Coronary artery (tissue), 2 donors: ENCODE measurements around the gene FOXN3.
"Not testable (repeated sequence)": the region's sequence is repeated elsewhere in the genome, so short reads cannot be mapped to it uniquely, and the experiment has no call there.

Experiments
- DNase-seq: peaks from one replicate; pipeline ENCODE4 v3.0.0-alpha.2; 2017; ENCODE audit warnings: low spot score
- H3K27ac ChIP-seq, 2 donors: fragments of 200-600 bp; sonication (generic); one replicate each; pipeline ENCODE4 v1.5.1; 2016 to 2019
- H3K4me3 ChIP-seq: fragments of 200-600 bp; sonication (generic); 2 replicates; pipeline ENCODE4 v1.5.1; 2016; ENCODE audit warnings: mild to moderate bottlenecking, moderate library complexity
- TF ChIP-seq, protein P1 (sequence below): fragments of 200-600 bp; sonication (generic); IDR thresholded peaks from one replicate; pipeline ENCODE4 v1.5.1; 2019; ENCODE audit warnings: antibody characterized with exemption

The FOXN3 gene

GRCh38 chr14:89201645-89202044 lies 215.4 kb downstream of the FOXN3 start:
- TF ChIP-seq, protein P1, sequence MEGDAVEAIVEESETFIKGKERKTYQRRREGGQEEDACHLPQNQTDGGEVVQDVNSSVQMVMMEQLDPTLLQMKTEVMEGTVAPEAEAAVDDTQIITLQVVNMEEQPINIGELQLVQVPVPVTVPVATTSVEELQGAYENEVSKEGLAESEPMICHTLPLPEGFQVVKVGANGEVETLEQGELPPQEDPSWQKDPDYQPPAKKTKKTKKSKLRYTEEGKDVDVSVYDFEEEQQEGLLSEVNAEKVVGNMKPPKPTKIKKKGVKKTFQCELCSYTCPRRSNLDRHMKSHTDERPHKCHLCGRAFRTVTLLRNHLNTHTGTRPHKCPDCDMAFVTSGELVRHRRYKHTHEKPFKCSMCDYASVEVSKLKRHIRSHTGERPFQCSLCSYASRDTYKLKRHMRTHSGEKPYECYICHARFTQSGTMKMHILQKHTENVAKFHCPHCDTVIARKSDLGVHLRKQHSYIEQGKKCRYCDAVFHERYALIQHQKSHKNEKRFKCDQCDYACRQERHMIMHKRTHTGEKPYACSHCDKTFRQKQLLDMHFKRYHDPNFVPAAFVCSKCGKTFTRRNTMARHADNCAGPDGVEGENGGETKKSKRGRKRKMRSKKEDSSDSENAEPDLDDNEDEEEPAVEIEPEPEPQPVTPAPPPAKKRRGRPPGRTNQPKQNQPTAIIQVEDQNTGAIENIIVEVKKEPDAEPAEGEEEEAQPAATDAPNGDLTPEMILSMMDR = no peak
- Histone ChIP-seq H3K27ac (no peak overlapping the region), H3K4me3 (no peak overlapping the region)
- no peak for DNase-seq

DNA sequence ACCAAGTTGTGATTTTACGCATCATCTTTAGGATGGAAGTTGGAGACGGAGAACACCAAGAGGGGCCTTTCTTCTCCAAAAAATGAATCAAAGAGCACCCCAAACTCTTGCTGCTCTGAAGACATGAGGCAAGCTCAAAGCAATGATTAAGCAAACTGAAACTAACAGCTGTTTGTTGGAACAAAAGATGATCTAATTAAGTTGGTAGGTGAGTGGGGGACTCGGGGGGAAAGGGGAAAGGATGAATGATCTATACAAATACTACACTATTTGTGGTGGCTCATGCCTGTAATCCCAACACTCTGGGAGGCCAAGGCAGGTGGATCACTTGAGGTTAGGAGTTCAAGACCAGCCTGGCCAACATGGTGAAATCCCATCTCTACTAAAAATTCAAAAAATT lies 217.7 kb downstream of the FOXN3 start:
- H3K4me3 ChIP-seq, DNase-seq, H3K27ac ChIP-seq: not testable (repeated sequence)

DNA sequence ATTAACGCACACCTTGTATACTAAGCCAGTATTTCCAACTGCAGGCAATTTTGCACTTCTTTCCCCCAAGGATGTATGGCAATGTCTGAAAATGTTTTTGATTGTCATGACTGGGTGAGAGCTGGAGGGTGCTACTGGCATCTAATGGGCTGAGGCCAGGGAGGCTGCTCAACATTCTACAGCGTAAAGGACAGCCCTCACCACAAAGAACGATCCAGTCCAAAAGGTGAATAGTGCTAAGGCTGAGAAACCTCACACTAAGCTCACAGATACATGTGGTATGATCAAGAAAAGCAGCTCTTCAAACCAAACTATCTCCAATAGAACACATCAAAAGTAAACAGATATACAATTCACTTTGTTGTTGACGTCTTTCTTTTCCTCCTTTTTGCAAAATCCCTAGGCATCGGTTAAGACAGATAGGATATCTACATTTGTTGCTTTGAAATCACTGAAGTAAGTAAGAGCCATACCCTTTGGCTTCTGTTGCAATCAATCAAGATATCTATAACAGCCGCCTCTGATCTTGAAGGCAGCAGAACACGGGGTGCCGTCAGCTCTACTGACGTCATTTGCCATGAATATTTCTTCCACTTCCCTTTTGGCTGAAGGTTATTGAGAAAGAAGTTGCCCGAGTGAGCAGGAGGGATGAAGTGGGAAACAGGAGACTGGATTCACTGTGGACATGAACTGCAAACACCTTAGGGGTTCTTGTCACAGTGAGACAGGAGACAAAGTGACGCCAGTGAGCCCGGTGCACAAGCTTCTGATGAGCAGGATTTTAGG lies 218.3 kb downstream of the FOXN3 start:
- H3K4me3 ChIP-seq = no peak overlapping the region
- no peak overlapping the region for H3K27ac ChIP-seq
- DNase-seq = no peak
- TF ChIP-seq, protein P1 = no peak

- DNase-seq = no peak
- TF ChIP-seq, protein P1 = no peak
- H3K4me3 ChIP-seq = no peak overlapping the region
- H3K27ac ChIP-seq = no peak overlapping the region
Measured at GRCh38 chr14:89197623-89198022, 219.4 kb downstream of the FOXN3 start.

- DNase-seq = no peak
- TF ChIP-seq, protein P1 = no peak
- Histone ChIP-seq H3K4me3 (no peak overlapping the region), H3K27ac (no peak overlapping the region)
Measured at GRCh38 chr14:89196545-89196944, 220.5 kb downstream of the FOXN3 start.

GRCh38 chr14:89194376-89194775 lies 222.7 kb downstream of the FOXN3 start:
- TF ChIP-seq, protein P1 = no peak
- DNase-seq = no peak
- Histone ChIP-seq H3K4me3 (no peak overlapping the region), H3K27ac (no peak overlapping the region)

DNA sequence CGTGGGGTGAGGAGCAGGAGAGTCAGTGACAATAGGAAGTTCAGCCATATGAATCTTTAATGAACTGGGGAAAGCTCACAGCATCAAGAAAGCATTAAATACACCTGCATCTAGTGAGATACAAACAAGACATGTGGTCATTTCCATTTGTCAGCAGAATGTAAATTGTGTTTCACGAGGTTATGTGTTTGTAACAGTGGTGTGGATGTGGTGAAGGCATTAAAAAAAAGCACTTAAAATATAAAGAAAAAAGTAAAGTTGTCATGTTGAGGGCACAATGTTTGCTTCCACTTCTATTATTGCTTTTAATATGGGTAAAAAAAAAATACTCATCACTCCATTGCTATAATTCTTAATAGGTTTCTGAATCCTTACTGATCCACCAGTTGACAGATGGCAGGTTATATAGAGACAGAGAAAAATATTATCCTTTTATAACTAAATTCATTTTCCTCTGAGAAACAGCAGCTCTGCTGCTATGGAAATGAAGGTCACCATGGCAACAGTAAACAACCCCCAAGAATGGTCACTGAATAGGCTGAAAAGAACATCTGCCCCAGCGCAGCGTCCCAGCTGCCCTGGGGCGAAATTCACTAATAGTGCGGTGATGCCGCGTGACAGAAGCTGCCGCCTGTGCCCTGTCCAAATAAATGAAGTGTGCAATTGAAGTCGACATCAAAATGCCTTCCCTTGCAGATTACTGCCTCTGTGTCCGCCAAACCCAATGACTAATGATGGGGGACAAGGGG lies 226.1 kb downstream of the FOXN3 start:
- no peak overlapping the region for H3K27ac ChIP-seq
- TF ChIP-seq, protein P1 = no peak
- no peak overlapping the region for H3K4me3 ChIP-seq
- DNase-seq = no peak
